H1 (cell line): ENCODE results near the gene IFNL2. TPM values are rescaled to one million over a fixed set of nuclear protein-coding genes. Genes with fewer than 3 reads are reported as not detected.

Experiments
- CHD1 ChIP-seq: IDR thresholded peaks from 2 replicates; pipeline ENCODE4 v1.6.1; 2012; ENCODE audit warnings: low read depth, low read length, improper control_type of control experiment
- CTBP2 ChIP-seq: IDR thresholded peaks from 2 replicates; pipeline ENCODE4 v1.7.0; 2011; ENCODE audit warnings: borderline replicate concordance, mild to moderate bottlenecking, moderate library complexity, mixed read lengths, low read length; ENCODE audit not compliant: insufficient read depth, insufficient read length
- SP4 ChIP-seq: IDR thresholded peaks from 2 replicates; pipeline ENCODE4 v1.6.1; 2012; ENCODE audit warnings: low read length, inconsistent platforms
- polyA plus RNA-seq, 7 experiments: library from polyadenylated mRNA; depleted of rRNA in 3 of 7; stranded (reverse) in 5 of 7; unstranded in 2 of 7; fragments of >200 nt in 5 of 7; fragments of 200-250 nt in 2 of 7; gene quantifications; 1 replicate in 5 of 7; 2 replicates in 1 of 7; 4 replicates in 1 of 7; pipeline versions ENCODE4 v1.2.1 to v1.2.3, GENCODE V29; 2011 to 2013; ENCODE audit warnings: missing spikeins in 2 of 7, mixed read lengths in 2 of 7
- total RNA-seq: library from RNA; stranded (reverse); fragmentation: NEBNext Ultra II Directional; extraction: Animal tissue kit (Norgen Biotek cat#: 25700); gene quantifications from 2 replicates; pipeline ENCODE4 v1.2.1, GENCODE V29; 2021
- TF ChIP-seq, protein P1 (sequence below): fragments of 300-600 bp; sonication (generic); IDR thresholded peaks from 2 replicates; pipeline ENCODE4 v1.7.1; 2012; ENCODE audit warnings: low read length, moderate library complexity, mild to moderate bottlenecking, inconsistent platforms; ENCODE audit not compliant: insufficient replicate concordance

The IFNL2 gene
- total and polyA plus RNA-seq, 2 of the 8 experiments (the other 6 are each of a cell fraction or from before 2014, with no cell fraction given), result not detected

GRCh38 chr19:39299404-39299803, 31.2 kb downstream of the IFNL2 start (continued):
- TF ChIP-seq, protein P1, sequence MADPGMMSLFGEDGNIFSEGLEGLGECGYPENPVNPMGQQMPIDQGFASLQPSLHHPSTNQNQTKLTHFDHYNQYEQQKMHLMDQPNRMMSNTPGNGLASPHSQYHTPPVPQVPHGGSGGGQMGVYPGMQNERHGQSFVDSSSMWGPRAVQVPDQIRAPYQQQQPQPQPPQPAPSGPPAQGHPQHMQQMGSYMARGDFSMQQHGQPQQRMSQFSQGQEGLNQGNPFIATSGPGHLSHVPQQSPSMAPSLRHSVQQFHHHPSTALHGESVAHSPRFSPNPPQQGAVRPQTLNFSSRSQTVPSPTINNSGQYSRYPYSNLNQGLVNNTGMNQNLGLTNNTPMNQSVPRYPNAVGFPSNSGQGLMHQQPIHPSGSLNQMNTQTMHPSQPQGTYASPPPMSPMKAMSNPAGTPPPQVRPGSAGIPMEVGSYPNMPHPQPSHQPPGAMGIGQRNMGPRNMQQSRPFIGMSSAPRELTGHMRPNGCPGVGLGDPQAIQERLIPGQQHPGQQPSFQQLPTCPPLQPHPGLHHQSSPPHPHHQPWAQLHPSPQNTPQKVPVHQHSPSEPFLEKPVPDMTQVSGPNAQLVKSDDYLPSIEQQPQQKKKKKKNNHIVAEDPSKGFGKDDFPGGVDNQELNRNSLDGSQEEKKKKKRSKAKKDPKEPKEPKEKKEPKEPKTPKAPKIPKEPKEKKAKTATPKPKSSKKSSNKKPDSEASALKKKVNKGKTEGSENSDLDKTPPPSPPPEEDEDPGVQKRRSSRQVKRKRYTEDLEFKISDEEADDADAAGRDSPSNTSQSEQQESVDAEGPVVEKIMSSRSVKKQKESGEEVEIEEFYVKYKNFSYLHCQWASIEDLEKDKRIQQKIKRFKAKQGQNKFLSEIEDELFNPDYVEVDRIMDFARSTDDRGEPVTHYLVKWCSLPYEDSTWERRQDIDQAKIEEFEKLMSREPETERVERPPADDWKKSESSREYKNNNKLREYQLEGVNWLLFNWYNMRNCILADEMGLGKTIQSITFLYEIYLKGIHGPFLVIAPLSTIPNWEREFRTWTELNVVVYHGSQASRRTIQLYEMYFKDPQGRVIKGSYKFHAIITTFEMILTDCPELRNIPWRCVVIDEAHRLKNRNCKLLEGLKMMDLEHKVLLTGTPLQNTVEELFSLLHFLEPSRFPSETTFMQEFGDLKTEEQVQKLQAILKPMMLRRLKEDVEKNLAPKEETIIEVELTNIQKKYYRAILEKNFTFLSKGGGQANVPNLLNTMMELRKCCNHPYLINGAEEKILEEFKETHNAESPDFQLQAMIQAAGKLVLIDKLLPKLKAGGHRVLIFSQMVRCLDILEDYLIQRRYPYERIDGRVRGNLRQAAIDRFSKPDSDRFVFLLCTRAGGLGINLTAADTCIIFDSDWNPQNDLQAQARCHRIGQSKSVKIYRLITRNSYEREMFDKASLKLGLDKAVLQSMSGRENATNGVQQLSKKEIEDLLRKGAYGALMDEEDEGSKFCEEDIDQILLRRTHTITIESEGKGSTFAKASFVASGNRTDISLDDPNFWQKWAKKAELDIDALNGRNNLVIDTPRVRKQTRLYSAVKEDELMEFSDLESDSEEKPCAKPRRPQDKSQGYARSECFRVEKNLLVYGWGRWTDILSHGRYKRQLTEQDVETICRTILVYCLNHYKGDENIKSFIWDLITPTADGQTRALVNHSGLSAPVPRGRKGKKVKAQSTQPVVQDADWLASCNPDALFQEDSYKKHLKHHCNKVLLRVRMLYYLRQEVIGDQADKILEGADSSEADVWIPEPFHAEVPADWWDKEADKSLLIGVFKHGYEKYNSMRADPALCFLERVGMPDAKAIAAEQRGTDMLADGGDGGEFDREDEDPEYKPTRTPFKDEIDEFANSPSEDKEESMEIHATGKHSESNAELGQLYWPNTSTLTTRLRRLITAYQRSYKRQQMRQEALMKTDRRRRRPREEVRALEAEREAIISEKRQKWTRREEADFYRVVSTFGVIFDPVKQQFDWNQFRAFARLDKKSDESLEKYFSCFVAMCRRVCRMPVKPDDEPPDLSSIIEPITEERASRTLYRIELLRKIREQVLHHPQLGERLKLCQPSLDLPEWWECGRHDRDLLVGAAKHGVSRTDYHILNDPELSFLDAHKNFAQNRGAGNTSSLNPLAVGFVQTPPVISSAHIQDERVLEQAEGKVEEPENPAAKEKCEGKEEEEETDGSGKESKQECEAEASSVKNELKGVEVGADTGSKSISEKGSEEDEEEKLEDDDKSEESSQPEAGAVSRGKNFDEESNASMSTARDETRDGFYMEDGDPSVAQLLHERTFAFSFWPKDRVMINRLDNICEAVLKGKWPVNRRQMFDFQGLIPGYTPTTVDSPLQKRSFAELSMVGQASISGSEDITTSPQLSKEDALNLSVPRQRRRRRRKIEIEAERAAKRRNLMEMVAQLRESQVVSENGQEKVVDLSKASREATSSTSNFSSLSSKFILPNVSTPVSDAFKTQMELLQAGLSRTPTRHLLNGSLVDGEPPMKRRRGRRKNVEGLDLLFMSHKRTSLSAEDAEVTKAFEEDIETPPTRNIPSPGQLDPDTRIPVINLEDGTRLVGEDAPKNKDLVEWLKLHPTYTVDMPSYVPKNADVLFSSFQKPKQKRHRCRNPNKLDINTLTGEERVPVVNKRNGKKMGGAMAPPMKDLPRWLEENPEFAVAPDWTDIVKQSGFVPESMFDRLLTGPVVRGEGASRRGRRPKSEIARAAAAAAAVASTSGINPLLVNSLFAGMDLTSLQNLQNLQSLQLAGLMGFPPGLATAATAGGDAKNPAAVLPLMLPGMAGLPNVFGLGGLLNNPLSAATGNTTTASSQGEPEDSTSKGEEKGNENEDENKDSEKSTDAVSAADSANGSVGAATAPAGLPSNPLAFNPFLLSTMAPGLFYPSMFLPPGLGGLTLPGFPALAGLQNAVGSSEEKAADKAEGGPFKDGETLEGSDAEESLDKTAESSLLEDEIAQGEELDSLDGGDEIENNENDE, result no peak
- TF ChIP-seq CTBP2 (no peak), CHD1 (no peak), SP4 (no peak)
